Amniotic stem cell (primary cell): ENCODE measurements around the gene HOXA2.

Source experiments
- DNase-seq: peaks from one replicate; lab custom pipeline; 2025; lab: John Stamatoyannopoulos, UW

HOXA2 gene

DNA sequence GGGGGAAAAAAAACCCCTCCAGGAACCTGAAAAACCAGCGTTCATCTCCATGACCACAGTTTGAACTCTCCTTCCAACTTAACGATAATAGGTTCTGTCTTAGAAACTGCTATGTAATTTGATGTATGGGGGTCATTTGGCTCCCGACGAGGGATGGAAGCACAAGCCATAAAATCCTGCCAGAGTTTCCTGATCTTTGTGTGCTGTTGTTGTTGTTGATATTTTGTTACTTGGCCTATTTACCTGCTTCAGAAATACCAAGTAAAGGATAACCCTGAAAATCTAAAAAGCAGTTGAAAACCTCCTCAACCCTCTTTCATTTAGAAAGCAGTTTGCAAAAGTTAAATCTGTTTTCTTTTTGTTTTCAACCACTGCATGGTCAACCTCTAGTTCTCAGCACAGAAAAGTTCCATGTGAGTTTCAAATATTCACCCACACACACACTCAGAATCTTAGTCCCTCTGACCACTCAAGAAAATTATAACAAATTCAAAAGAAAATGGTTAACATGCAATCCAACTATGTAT lies 9.3 kb upstream of the HOXA2 start:
- no peak for DNase-seq

GRCh38 chr7:27111042-27111750 lies 8.7 kb upstream of the HOXA2 start:
- DNase-seq = no peak

DNA sequence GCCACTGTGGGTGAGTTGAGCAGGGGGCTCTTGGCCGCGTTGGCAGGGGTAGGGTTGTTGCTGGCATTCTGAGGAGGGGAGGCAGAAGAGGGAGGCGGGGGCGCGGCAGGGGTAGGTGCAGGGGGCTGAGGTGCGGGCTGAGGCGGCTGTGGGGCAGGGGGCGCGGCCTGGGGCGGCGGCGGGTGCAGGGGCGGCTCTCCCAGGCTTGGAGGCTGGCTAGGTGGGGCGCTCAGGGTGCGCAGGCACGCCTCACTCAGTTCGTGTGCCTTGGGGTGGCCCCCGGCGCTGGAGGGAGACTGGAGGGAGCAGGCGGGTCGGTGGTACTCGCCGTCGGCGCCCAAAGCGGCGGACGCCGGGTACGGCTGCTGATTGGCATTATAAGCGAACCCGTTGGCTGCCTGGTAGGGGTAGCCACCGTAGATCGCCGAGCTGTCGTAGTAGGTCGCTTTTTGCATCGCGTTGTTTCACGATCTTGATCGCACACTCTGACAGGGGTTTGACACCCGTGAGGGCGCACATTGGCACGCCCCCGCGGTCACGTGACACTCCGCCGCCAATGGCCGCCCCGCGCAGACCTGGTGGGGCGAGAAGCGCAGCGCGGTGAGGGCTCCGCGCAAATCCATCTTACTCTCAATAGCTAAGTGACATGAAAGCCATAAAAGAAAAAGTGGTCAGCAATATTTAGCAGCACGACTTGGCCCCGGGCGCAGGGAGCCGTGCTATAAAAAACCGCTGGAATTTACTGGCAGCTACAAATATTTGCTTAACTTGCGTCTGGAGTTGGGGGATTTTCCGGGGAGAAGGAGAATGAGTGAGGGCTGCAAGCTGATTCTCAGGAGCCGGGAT lies 7.9 kb upstream of the HOXA2 start:
- DNase-seq = no peak

DNA sequence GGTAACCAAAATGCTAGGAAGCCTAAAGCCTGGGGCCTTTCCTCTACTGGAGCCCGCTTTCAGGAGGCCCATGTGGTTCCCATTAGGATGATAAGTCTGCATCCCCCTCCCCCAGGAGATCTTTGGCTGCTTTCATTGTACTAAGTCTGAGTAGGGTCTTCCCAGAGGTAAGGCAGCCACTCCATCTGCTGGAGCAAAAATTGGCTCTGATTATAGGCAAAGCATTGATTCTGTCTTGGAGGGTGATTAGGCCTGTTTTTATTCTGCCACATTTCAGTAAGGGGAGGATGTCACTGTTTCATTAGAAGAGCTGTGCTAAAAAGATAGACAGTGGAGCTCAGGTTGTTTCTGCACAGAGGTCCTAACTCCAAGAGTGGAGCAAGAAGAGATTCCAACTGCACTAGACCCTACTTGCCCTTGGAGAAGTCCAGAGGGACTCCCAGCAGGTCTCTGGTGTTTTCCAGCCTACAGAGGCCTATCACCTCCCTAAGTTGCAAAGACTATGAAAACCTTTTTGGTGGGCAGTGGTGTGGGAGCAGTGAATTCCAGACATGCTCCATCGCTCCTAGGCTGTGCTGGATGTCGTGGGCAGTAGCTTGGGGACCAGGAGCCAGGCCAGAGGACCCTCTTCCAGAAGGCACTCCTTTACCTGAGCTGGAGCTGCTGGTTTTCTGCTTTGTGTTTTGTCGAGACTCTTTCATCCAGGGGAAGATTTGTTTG lies 7.1 kb upstream of the HOXA2 start:
- no peak for DNase-seq

- no peak for DNase-seq
Measured at GRCh38 chr7:27108390-27109127, 6.1 kb upstream of the HOXA2 start.

DNA sequence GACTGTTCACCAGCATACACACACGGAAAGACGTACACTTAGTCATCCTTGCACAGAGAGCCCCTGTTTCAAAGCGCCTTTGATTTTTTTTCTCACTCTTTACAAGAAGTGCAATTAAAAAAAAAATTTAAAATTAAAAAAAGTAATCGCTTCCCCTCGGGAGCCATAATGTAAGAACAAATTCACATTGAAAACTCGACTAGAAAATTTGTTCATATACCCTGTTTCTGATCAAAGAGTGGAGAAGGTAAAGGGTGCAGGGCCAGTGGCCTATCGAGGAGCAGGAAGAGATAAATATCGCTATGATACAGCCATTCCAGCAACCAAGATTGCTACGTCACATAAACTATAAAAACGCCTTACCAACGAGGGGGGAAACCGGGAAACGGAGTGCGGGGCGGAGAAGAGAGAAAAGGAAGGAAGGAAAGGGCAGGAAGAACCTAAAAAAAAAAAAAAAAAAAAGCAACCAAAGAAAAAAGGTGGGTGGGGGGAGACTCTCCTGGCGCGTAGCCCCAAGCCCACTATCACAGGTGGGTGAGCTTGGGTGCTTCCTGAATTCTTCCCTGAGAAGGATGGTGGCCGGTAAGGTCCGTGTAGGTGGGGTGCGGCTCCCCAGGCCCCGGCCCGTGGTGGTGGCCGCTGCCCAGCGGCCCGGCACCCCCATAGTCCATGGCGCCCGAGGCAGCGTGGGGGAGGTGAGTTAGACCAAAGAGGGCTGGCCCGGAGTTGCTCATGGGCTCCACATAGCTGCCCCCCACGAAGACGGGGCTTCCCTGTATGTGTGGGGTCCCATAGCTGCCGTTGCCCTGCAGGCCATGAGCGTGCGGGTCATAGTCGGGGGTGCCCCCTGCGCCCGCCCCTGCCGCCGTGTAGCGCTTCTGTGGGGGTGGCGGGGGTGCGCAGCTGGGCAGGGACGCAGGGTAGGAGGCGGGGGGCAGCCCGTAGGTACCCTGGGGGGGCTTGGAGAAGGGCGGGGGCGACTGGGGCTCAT lies 5.2 kb upstream of the HOXA2 start:
- DNase-seq = no peak

DNA sequence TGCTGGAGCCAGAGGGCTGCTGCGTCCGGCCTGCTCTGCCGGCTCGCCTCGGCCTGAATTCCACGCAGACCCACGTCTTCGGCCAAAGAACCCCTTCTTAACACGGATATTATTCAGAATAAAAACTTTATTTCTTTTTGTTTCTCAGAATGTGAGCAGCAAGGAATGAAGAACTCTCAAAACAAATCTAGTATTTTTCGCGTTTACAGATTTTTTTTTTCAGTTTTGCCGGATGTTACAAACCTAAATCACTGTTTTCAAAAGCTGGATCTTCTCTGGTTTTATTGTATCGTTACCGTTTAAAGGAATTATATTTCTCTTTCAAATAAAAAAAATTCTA lies 4.4 kb upstream of the HOXA2 start:
- no peak for DNase-seq

DNA sequence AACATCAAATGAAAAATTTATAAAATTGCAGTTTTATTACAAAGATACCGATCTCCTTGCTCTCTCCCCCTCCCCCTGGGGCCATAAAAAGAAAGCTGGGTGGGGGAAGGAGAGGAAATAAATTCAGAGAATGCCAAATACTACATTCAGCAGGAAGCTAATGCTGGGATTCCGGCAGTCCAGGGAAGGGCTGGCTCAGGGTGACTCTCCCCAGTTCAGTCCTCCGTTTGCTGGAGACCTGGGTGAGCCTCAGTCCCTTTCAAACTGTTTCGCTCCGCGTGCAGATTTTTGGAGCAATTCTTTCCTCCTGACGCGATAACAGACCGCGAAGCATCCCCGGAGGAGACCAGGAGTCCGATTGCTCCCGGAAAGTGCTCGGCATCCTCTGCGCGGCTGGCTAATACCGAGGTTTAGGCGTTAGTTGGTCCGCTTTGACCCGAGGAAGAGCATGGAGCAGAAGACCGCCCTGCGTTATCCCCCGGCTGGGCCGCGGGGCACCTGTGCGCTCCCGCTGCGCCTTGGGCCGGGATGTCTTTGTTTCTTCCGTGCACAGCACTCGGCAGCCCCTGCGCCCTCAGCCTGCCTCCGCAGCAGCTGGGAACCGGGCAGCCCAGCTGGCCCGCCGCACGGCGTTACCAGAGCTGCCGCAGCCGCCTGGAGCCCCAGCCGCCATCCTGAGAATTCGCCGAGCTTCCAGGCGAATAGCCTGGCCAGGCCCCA lies 3.9 kb upstream of the HOXA2 start:
- no peak for DNase-seq

DNA sequence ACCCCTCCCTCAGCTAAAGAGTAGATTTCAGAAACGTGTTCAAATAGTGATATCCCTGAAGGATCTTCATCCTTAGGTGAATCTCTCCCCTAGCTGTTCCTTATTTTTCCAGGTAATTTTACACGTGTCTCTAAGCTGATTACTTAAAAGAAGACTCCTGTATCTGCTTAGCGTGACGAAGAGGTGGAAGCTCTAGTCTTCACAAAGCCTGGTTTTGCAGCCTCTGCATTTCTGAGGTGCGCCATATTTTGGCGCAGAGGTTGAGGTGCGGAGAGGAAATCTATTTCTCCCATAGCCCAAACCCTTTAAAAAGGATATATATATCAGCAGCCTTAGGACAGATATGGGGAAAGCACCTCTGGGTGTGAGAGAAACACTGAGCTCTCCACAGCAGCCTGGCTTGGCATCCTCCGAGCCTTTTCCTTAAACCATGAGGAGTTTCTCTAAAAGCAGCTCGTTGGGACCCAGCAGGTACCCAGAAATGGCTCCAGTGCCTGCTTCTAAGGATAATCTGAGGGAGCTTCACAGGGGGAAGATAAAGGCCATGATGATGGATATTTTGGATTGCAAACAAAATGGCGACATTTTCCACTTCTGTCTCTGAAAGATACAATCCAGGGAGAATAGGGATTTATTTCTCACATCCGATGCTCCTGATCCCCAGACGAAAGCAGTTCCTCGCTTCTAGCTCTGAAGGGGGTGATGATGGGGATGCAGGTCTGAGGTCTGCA lies 3.0 kb upstream of the HOXA2 start:
- no peak for DNase-seq

GRCh38 chr7:27104341-27105058 lies 2.0 kb upstream of the HOXA2 start:
- DNase-seq = no peak

- DNase-seq = no peak
Measured at GRCh38 chr7:27103489-27104226, 1.2 kb upstream of the HOXA2 start.

DNA sequence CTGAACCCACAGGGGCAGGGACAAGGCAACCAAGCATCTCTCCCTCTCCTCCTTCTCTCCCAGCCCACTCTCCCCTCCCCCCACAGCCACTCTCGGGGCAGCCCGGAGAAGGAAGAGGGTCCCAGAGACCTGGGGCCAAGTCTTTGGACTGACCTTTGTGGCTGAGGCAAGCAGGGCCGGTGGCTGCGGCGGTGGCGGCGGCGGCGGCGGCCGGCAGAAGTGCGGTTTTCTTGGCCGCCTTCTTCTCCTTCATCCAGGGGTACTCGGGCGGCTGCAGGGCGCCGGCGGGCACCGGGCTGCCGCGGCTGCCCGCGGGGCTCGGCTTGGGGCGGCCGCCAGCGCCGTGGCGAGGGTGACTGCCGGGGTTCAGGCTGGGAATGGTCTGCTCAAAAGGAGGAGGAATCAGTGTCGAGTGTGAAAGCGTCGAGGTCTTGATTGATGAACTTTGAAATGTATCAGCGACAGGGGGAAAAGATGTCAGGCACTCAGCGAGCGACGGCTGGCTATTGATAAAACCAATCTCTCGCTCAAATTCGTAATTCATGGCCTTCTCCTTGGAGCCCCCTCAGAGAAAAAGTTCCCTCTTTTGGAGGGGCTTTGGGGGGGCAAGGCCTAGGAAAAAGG lies 414 bp downstream of the HOXA2 start:
- no peak for DNase-seq

DNA sequence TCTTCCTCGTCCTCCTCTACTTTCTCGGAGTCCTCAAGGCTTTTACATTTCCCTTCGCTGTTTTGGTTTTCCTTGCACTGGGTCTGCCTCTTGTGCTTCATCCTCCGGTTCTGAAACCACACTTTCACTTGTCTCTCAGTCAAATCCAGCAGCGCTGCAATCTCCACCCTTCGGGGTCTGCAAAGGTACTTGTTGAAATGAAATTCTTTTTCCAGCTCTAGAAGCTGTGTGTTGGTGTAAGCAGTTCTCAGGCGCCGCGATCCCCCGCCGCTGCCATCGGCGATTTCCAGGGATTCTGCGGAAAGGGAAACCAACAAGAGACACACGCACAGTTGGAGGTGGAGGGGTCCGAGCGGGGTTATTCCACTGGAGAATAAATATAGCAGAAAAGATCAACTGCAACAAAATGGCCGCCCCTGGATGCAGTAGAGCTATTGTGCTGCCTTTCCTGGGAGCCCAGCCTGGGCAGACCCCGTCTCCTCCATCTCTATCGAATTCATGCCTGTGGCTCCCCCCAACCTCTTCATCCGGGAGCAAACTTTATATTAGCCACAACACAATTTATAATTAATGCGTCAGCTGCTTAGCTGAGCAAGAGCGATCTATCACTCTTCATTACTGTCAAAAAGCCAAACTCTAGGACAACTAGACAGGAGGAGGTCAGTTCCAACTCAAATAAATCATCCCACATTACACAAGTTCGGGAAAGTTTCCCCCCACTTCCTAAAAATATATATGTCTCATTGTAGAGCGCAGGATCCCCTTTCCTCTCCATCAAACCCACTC lies 1.1 kb downstream of the HOXA2 start:
- DNase-seq = no peak

DNA sequence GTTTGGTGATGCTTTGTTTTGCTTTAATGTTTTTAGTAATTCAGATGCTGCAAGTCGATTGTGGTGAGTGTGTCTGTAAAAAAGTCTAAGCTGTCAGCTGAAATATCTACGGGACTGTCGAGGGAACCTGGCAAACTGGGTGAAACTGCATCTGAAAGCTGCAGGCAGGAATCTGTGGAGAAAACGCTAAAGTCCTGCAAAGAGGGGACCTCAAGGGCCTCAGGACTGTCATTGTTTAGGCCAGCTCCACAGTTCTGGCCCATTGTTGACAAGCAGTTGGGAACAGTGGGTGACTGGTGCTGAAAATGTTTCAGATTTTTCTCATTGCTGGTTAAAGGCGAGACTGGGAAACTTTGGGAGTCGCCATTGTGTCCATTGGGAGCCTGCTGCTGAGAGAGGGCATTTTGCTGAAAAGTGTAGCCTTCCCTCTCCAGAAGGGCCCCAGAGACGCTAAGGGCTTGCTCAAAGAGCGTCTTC lies 1.8 kb downstream of the HOXA2 start:
- DNase-seq = no peak

- no peak for DNase-seq
Measured at GRCh38 chr7:27099453-27100370, 2.8 kb downstream of the HOXA2 start.
